ENCODE measurements around the gene GLE1. TPM values are rescaled to one million over a fixed set of nuclear protein-coding genes. Genes with fewer than 3 reads are reported as not detected.

Gene GLE1
- total RNA-seq, 1 experiment from 2014 or later, result 74.2 TPM

DNA sequence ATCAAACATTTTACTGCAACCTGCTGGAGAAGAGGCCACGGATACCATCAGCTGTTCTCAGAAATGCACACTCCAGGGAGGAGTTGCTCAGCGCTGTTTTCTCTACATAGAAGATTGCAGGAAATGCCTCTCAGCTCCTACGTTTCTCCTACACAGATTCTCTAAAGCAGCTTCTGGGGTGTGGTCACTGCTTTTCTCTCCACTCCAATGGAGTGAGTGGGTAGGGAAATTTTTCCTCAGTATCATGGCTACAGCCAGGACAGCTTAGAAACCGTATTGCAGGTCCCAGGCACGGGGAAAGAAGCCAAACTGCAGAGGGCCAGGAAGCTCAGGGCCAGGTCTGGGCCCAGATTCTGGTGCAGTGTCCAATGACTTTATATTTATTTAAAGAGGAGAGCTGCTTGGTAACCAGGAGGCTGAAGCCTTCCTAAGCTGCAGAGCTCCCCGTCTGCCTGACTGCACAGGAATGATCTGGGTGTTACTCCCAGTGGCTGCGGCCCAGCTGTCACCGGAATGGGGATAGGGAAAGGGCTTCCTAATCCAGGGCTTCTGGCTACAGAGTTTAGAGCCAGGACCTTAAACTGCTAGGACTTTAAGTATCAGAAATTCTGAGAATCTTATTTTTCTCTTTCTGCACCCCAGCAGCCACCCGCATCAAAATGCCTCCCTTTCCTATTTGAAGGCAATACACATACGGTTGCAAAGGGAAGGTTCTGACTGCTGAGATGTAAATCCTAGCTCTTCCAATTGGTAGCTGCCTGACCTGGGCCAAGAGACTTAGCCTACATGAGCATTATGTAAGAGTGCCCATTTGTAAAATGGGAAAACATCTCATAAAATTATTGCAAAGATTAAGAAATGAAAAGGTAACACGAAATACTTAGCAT lies 46.5 kb downstream of the GLE1 start:
- ChIA-PET POLR2A (ENCODE audit: unreplicated experiment) (interaction anchor here (0.7 kb wide), 1 partner anchor 1205 kb away, joined by 4 read pairs; no protein-coding TSS in a partner anchor), CTCF (no interaction called here)
- no peak overlapping the region; the same call in 1 of the 2 replicates for H2AFZ ChIP-seq
- no peaks in the 10 kb centered on the region for H3K9me3 ChIP-seq (ENCODE audit: insufficient read depth, low read depth)
- intact Hi-C loops (cut with micrococcal nuclease; ENCODE audit: unreplicated experiment), result loop anchor here (5.0 to 10.0 kb wide), 2 partner anchors 424 to 504 kb away; partner anchors contain the start of gene PTGES2
- peaks cover 13% of the 10 kb centered on the region; the same call in 1 of the 2 replicates for H4K20me1 ChIP-seq (ENCODE audit: insufficient read depth)
- H3K4me2 ChIP-seq, result peak overlapping the region; percentile 81
- H3K79me2 ChIP-seq (ENCODE audit: low read depth), result peaks cover 32% of the 10 kb centered on the region
- no peaks in the 10 kb centered on the region for H3K9me2 ChIP-seq (ENCODE audit: insufficient read depth)
- H3F3A ChIP-seq (ENCODE audit: insufficient read depth, low read depth), result peaks cover 26% of the 10 kb centered on the region
- H3K36me3 ChIP-seq (ENCODE audit: low read depth), result no peaks in the 10 kb centered on the region
- H3K4me3 ChIP-seq, result peak overlapping the region; percentile 62; the same call in 1 of the 2 replicates
- BruUV-seq (replicated peaks), result TSS peak; percentile 72
- no peaks in the 10 kb centered on the region for H3K27me3 ChIP-seq (ENCODE audit: insufficient read depth, low read depth)
- peak in 1 of 2 experiments; percentile 11 for DNase-seq
- peaks cover 26% of the 10 kb centered on the region for H3K4me1 ChIP-seq (replicated peaks; ENCODE audit: insufficient read depth)
- no peak overlapping the region for H3K27ac ChIP-seq
- TF ChIP-seq, protein P1, sequence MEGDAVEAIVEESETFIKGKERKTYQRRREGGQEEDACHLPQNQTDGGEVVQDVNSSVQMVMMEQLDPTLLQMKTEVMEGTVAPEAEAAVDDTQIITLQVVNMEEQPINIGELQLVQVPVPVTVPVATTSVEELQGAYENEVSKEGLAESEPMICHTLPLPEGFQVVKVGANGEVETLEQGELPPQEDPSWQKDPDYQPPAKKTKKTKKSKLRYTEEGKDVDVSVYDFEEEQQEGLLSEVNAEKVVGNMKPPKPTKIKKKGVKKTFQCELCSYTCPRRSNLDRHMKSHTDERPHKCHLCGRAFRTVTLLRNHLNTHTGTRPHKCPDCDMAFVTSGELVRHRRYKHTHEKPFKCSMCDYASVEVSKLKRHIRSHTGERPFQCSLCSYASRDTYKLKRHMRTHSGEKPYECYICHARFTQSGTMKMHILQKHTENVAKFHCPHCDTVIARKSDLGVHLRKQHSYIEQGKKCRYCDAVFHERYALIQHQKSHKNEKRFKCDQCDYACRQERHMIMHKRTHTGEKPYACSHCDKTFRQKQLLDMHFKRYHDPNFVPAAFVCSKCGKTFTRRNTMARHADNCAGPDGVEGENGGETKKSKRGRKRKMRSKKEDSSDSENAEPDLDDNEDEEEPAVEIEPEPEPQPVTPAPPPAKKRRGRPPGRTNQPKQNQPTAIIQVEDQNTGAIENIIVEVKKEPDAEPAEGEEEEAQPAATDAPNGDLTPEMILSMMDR (conservative IDR thresholded peaks at IDR 0.05), result no peak
- no peak for TF ChIP-seq EZH2 (IDR thresholded peaks at IDR 0.05; ENCODE audit: low read depth)

DNA sequence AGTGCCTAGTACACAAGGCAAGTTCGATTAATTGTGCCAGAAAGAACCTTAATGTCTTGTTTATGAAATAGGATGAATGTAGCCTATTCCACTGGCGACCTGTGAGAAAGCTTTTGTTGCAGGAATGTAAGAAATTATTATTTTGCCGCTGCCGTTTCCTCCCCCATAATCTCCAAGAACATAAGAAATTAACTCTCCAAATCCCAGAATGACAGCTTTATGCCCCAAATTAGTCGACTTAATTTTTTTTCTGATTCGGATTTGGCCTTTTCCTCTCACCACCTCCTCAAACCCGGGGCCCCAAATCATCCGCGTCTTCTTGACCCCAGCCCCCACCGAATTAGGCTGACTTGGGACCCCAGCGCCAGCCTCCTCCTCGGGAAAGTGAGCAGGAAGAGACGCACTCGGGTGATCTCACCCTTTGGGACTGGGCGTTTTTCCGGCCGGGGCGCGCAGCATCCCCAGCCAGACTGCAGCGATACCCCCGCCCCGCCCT lies 47.2 kb downstream of the GLE1 start:
- H3K79me2 ChIP-seq (ENCODE audit: low read depth), result peaks cover 37% of the 10 kb centered on the region
- H3K4me3 ChIP-seq, result peak overlapping the region; percentile 62
- DNase-seq, result no peak
- H3K9me2 ChIP-seq (ENCODE audit: insufficient read depth), result no peaks in the 10 kb centered on the region
- no peaks in the 10 kb centered on the region for H3K9me3 ChIP-seq (ENCODE audit: insufficient read depth, low read depth)
- ChIA-PET POLR2A (ENCODE audit: unreplicated experiment) (interaction anchor here (0.5 to 1.0 kb wide), 9 partner anchors 9 to 1471 kb away, joined by 3 to 27 read pairs (median 4); partner anchors contain the start of genes CERCAM, GOLGA2 and SWI5), CTCF (no interaction called here)
- intact Hi-C loops (cut with micrococcal nuclease; ENCODE audit: unreplicated experiment), result loop anchor here (5.0 to 10.0 kb wide), 2 partner anchors 424 to 503 kb away; partner anchors contain the start of gene PTGES2
- no peaks in the 10 kb centered on the region for H3K27me3 ChIP-seq (ENCODE audit: insufficient read depth, low read depth)
- H2AFZ ChIP-seq, result peak overlapping the region; percentile 73
- H4K20me1 ChIP-seq (ENCODE audit: insufficient read depth), result peaks cover 13% of the 10 kb centered on the region; the same call in 1 of the 2 replicates
- peaks cover 33% of the 10 kb centered on the region for H3F3A ChIP-seq (ENCODE audit: insufficient read depth, low read depth)
- H3K27ac ChIP-seq, result no peak overlapping the region
- H3K4me2 ChIP-seq, result peak overlapping the region; percentile 81
- 0 out of 2 replicates have a peak, but pooled peaks cover 3% of the 10 kb centered on the region for H3K36me3 ChIP-seq (ENCODE audit: low read depth)
- TF ChIP-seq, protein P1 (conservative IDR thresholded peaks at IDR 0.05), result no peak
- TF ChIP-seq EZH2 (IDR thresholded peaks at IDR 0.05; ENCODE audit: low read depth), result no peak
- BruUV-seq (replicated peaks), result no TSS peak
- H3K4me1 ChIP-seq (replicated peaks; ENCODE audit: insufficient read depth), result peaks cover 33% of the 10 kb centered on the region

DNA sequence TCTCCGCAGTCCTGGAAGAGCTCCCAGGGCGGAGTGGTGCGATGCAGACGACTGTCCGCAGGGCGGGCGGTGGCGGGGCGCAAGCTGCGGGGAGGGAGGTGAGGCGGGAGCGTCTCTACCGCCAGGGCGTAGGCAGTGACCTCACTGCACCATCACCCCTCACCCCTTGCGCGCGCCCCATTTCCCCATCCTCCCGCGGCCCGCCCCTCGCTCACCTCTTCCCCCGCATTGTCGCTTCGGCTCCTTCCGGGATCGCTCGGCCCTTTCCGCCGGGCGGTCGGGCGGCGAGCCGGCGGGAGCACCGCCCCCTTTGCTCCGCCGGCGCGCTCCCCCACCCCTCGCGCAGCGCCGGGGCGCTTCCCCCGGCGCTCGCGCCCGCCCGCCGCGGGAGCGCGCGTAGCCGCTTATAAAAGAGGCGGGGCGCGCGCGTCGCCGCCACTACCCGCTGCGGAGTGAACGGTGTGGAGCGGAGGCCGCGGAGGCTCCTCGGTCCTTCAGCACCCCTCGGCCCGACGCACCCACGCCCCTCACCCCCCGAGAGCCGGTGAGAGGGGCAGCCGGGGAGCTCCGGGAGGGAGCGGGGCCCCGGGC lies 47.7 kb downstream of the GLE1 start, which contains the start of gene SPTAN1:
SPTAN1 (plus strand) TSS at position 435 of the 591 bp plus-strand sequence. CDS start 14,154 bp downstream, outside the sequence.
- H3K9me2 ChIP-seq (ENCODE audit: insufficient read depth), result no peaks in the 10 kb centered on the region
- peak within 1 kb of the TSS; percentile 73 for H2AFZ ChIP-seq
- H3K27ac ChIP-seq, result peak within 1 kb of the TSS; percentile 32; the same call in 1 of the 2 replicates
- CTCF ChIA-PET, result no interaction called here
- H3K9me3 ChIP-seq (ENCODE audit: insufficient read depth, low read depth), result no peaks in the 10 kb centered on the region
- DNase-seq, result peak; percentile 56 to 91
- TF ChIP-seq, protein P1 (conservative IDR thresholded peaks at IDR 0.05), result no peak
- TF ChIP-seq EZH2 (IDR thresholded peaks at IDR 0.05; ENCODE audit: low read depth), result no peak
- no TSS peak for BruUV-seq (replicated peaks)
- peaks cover 39% of the 10 kb centered on the region for H3F3A ChIP-seq (ENCODE audit: insufficient read depth, low read depth)
- peaks cover 13% of the 10 kb centered on the region; the same call in 1 of the 2 replicates for H4K20me1 ChIP-seq (ENCODE audit: insufficient read depth)
- POLR2A ChIA-PET (ENCODE audit: unreplicated experiment), result interaction anchor here (0.5 to 1.0 kb wide), 12 partner anchors 8 to 1471 kb away, joined by 3 to 27 read pairs (median 4); partner anchors contain the start of genes CERCAM, GOLGA2 and SWI5
- peaks cover 39% of the 10 kb centered on the region for H3K4me1 ChIP-seq (replicated peaks; ENCODE audit: insufficient read depth)
- intact Hi-C loops (cut with micrococcal nuclease; ENCODE audit: unreplicated experiment), result loop anchor here (5.0 to 10.0 kb wide), 2 partner anchors 425 to 503 kb away; partner anchors contain the start of gene PTGES2
- H3K4me3 ChIP-seq, result peak within 1 kb of the TSS; percentile 75
- peaks cover 43% of the 10 kb centered on the region for H3K79me2 ChIP-seq (ENCODE audit: low read depth)
- 0 out of 2 replicates have a peak, but pooled peaks cover 6% of the 10 kb centered on the region for H3K36me3 ChIP-seq (ENCODE audit: low read depth)
- peak within 1 kb of the TSS; percentile 89 for H3K4me2 ChIP-seq
- no peaks in the 10 kb centered on the region for H3K27me3 ChIP-seq (ENCODE audit: insufficient read depth, low read depth)
